Muscle of arm (tissue), 12 donors: ENCODE results near the gene CBR4. TPM values are rescaled to one million over a fixed set of nuclear protein-coding genes. Genes with fewer than 3 reads are reported as not detected.
"Not testable (repeated sequence)": the region's sequence is repeated elsewhere in the genome, so short reads cannot be mapped to it uniquely, and the experiment has no call there.

Experiments used
- DNase-seq: peaks from one replicate; pipeline ENCODE4 v3.0.0-alpha.2; 2013
- polyA plus RNA-seq, 12 donors: library from polyadenylated mRNA; unstranded; fragments of 120-200 nt; gene quantifications; one replicate each; pipeline ENCODE4 v1.2.1, GENCODE V29; 2013; ENCODE audit not compliant: insufficient read length in 12 of 12

CBR4 gene
- polyA plus RNA-seq, 12 donors = 17.2 to 31.1 (median 22.1) TPM; not detected in 1

- no peak for DNase-seq
These were observed 14.3 kb downstream of the CBR4 start for GRCh38 chr4:168995537-168996295.

GRCh38 chr4:168994958-168995357, 15.1 kb downstream of the CBR4 start:
- no peak for DNase-seq

GRCh38 chr4:168993714-168994510, 16.1 kb downstream of the CBR4 start:
- no peak for DNase-seq

- not testable (repeated sequence) for DNase-seq
These were observed 17.0 kb downstream of the CBR4 start for GRCh38 chr4:168992952-168993482.

- no peak for DNase-seq
These were observed 28.1 kb downstream of the CBR4 start for GRCh38 chr4:168981942-168982341.

- DNase-seq = no peak
These were observed 28.6 kb downstream of the CBR4 start for GRCh38 chr4:168981460-168981859.

- no peak for DNase-seq
These were observed 30.7 kb downstream of the CBR4 start for GRCh38 chr4:168979338-168979737.

- DNase-seq = no peak
These were observed 31.9 kb downstream of the CBR4 start for GRCh38 chr4:168978001-168978700.

GRCh38 chr4:168972596-168972995, 37.5 kb downstream of the CBR4 start:
- no peak for DNase-seq

GRCh38 chr4:168960716-168961115, 49.3 kb downstream of the CBR4 start:
- no peak for DNase-seq

GRCh38 chr4:168955674-168956073, 54.4 kb downstream of the CBR4 start:
- DNase-seq = no peak

GRCh38 chr4:168952821-168953246, 57.2 kb downstream of the CBR4 start:
- DNase-seq = not testable (repeated sequence)

- no peak for DNase-seq
These were observed 64.8 kb downstream of the CBR4 start for GRCh38 chr4:168945291-168945690.

GRCh38 chr4:168942985-168943384, 67.1 kb downstream of the CBR4 start:
- DNase-seq = no peak
